Stomach (tissue), 4 donors: Measurements from ENCODE around the gene SORL1.

Experiments
- EP300 ChIP-seq: sonication (generic); formaldehyde crosslinking; IDR thresholded peaks from one replicate; pipeline ENCODE4 v1.6.1; 2017; ENCODE audit warnings: antibody characterized with exemption
- POLR2A ChIP-seq, 4 donors: fragments of 450-650 bp; IDR thresholded peaks; one replicate each; pipeline ENCODE4 v1.6.1; 2016; ENCODE audit warnings: antibody characterized with exemption in 4 of 4, control low read depth in 2 of 4, mild to moderate bottlenecking in 1 of 4, moderate library complexity in 1 of 4
- POLR2AphosphoS5 ChIP-seq, 3 donors: sonication (generic); formaldehyde crosslinking; IDR thresholded peaks; one replicate each; pipeline ENCODE4 v1.6.1; 2016; ENCODE audit warnings: antibody characterized with exemption in 3 of 3
- TF ChIP-seq, protein P1 (sequence below), 7 experiments: fragments of 450-650 bp in 4 of 7; fragments of 200-600 bp in 3 of 7; sonication (generic) in 3 of 7; IDR thresholded peaks; one replicate each; pipeline ENCODE4 v1.5.1; 2016 to 2019; ENCODE audit warnings: antibody characterized with exemption in 7 of 7, control low read depth in 2 of 7, mild to moderate bottlenecking in 1 of 7

GRCh38 chr11:121425828-121426227 lies 26.3 kb upstream of the SORL1 start:
- TF ChIP-seq, protein P1, sequence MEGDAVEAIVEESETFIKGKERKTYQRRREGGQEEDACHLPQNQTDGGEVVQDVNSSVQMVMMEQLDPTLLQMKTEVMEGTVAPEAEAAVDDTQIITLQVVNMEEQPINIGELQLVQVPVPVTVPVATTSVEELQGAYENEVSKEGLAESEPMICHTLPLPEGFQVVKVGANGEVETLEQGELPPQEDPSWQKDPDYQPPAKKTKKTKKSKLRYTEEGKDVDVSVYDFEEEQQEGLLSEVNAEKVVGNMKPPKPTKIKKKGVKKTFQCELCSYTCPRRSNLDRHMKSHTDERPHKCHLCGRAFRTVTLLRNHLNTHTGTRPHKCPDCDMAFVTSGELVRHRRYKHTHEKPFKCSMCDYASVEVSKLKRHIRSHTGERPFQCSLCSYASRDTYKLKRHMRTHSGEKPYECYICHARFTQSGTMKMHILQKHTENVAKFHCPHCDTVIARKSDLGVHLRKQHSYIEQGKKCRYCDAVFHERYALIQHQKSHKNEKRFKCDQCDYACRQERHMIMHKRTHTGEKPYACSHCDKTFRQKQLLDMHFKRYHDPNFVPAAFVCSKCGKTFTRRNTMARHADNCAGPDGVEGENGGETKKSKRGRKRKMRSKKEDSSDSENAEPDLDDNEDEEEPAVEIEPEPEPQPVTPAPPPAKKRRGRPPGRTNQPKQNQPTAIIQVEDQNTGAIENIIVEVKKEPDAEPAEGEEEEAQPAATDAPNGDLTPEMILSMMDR (IDR thresholded peaks at IDR 0.05), result no peak
- TF ChIP-seq EP300 (no peak), POLR2AphosphoS5 (IDR thresholded peaks at IDR 0.05) (no peak), POLR2A (IDR thresholded peaks at IDR 0.05) (no peak)
